Calu3 (cell line): ENCODE results near the gene CYBB. TPM values are rescaled to one million over a fixed set of nuclear protein-coding genes. Genes with fewer than 3 reads are reported as not detected.

Experiments
- BruUV-seq: library from RNA; stranded (reverse); fragments of 400-500 nt; replicated peaks from 2 replicates; lab custom pipeline; 2021; lab: Mats Ljungman, UMichigan
- CTCF ChIA-PET: fragments of 300-600 bp; sonication (Branson Sonifier 250); formaldehyde crosslinking; loops from one replicate; lab custom pipeline; 2022; ENCODE audit warnings: antibody characterized with exemption; lab: Charles Lee
- DNase-seq: peaks from one replicate; pipeline ENCODE4 v3.0.0; 2022
- H3K27ac Mint-ChIP-seq: one replicate; pipeline ENCODE4 v1.8.0; 2022; ENCODE audit warnings: mixed read lengths; ENCODE audit not compliant: unreplicated experiment
- H3K27me3 Mint-ChIP-seq: one replicate; pipeline ENCODE4 v1.8.0; 2022; ENCODE audit warnings: mixed read lengths; ENCODE audit not compliant: unreplicated experiment
- H3K36me3 Mint-ChIP-seq: one replicate; pipeline ENCODE4 v1.8.0; 2022; ENCODE audit warnings: mild to moderate bottlenecking, moderate library complexity, mixed read lengths; ENCODE audit not compliant: insufficient read depth, unreplicated experiment
- H3K4me1 Mint-ChIP-seq: one replicate; pipeline ENCODE4 v1.8.0; 2022; ENCODE audit warnings: mild to moderate bottlenecking, low read depth, mixed read lengths; ENCODE audit not compliant: unreplicated experiment
- H3K4me3 Mint-ChIP-seq: one replicate; pipeline ENCODE4 v1.8.0; 2022; ENCODE audit warnings: mild to moderate bottlenecking, low read depth, moderate library complexity, mixed read lengths; ENCODE audit not compliant: unreplicated experiment
- H3K9me3 Mint-ChIP-seq: one replicate; pipeline ENCODE4 v1.8.0; 2022; ENCODE audit warnings: low read depth, mixed read lengths; ENCODE audit not compliant: unreplicated experiment
- intact Hi-C: fragments of 100-400 bp; cut with micrococcal nuclease; formaldehyde crosslinking; loops from one replicate; pipeline ENCODE4 v1.10.0; 2022; ENCODE audit not compliant: unreplicated experiment
- total RNA-seq: library from RNA; stranded (reverse); gene quantifications from 2 replicates; pipeline ENCODE4 v1.2.3, GENCODE V29; 2022
- TF ChIP-seq, protein P1 (sequence below): fragments of 200-600 bp; IDR thresholded peaks from one replicate; pipeline ENCODE4 v1.8.0; 2022; ENCODE audit warnings: antibody characterized with exemption; ENCODE audit not compliant: unreplicated experiment

Gene CYBB
- total RNA-seq, 1 experiment from 2014 or later: 1.8 TPM

DNA sequence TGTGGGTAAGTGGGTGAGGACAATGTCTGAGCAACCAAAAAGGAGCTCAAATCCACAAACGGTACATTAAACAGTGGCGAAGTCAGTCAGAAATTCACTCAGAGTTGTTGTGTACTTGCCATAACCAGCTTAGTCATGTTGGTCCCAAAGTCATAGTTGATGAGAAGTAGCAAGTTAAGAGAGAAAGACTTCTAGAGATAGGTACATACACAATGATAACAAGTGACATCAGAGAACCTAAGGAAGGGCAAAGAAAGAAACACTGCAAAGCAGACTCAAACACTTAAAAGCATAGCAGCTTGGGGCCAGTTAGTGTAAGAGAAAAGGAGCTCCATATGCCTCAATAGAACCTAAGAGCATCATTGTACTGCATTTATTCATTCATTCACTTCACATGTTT, 37.3 kb downstream of the CYBB start:
- Mint-ChIP-seq H3K36me3 (no peaks in the 10 kb centered on the region), H3K27me3 (no peaks in the 10 kb centered on the region), H3K9me3 (no peaks in the 10 kb centered on the region), H3K4me3 (no peak overlapping the region), H3K4me1 (no peaks in the 10 kb centered on the region), H3K27ac (no peak overlapping the region)
- no TSS peak for BruUV-seq
- DNase-seq: no peak
- intact Hi-C loops: no loop called here
- TF ChIP-seq, protein P1, sequence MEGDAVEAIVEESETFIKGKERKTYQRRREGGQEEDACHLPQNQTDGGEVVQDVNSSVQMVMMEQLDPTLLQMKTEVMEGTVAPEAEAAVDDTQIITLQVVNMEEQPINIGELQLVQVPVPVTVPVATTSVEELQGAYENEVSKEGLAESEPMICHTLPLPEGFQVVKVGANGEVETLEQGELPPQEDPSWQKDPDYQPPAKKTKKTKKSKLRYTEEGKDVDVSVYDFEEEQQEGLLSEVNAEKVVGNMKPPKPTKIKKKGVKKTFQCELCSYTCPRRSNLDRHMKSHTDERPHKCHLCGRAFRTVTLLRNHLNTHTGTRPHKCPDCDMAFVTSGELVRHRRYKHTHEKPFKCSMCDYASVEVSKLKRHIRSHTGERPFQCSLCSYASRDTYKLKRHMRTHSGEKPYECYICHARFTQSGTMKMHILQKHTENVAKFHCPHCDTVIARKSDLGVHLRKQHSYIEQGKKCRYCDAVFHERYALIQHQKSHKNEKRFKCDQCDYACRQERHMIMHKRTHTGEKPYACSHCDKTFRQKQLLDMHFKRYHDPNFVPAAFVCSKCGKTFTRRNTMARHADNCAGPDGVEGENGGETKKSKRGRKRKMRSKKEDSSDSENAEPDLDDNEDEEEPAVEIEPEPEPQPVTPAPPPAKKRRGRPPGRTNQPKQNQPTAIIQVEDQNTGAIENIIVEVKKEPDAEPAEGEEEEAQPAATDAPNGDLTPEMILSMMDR: no peak
- CTCF ChIA-PET: no interaction called here

DNA sequence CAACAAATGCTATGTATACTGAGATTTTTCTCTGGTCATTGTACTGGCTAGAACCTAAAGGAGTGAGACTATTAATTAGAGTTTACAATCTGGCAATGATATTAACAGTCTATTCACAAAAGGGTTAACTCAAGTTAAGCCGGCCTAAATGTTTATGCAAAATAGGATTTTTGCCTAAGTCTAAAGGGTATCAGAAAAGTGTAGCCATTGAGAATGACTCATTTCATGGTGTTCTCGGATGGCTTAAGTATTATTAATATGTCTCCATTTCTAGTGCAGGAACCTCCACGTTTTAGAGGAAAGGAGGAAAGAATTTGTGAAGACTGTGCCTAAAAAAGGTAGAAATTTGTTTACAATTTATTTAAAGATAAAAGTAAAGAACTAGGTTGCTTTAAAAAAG, 37.7 kb downstream of the CYBB start:
- H3K27me3 Mint-ChIP-seq: no peaks in the 10 kb centered on the region
- H3K36me3 Mint-ChIP-seq: no peaks in the 10 kb centered on the region
- TF ChIP-seq, protein P1: no peak
- CTCF ChIA-PET: no interaction called here
- no peaks in the 10 kb centered on the region for H3K9me3 Mint-ChIP-seq
- intact Hi-C loops: no loop called here
- no peak overlapping the region for H3K27ac Mint-ChIP-seq
- no peak overlapping the region for H3K4me3 Mint-ChIP-seq
- no peak for DNase-seq
- no TSS peak for BruUV-seq
- no peaks in the 10 kb centered on the region for H3K4me1 Mint-ChIP-seq

DNA sequence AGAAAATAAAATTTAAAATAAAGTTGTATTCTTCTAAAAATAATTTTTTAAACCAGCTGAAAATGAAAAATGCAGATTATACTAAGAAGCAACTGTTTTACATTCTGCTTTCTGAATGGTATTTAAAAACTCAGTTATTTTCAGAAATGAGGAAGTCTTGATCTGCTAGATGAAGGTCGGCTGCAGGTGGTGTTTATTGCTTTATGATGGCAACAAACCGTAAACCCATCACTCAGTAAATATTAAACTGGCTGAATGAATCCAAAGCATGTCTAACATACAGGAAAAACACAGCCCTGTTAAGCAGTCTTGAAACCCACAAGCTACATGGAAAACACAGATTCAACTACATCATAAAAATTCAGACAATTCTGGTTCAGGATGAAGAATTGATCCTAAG, 38.2 kb downstream of the CYBB start:
- no peak for DNase-seq
- Mint-ChIP-seq H3K27me3 (no peaks in the 10 kb centered on the region), H3K9me3 (no peaks in the 10 kb centered on the region), H3K36me3 (no peaks in the 10 kb centered on the region), H3K4me3 (no peak overlapping the region), H3K27ac (no peak overlapping the region), H3K4me1 (no peaks in the 10 kb centered on the region)
- CTCF ChIA-PET: no interaction called here
- intact Hi-C loops: no loop called here
- TF ChIP-seq, protein P1: no peak
- no TSS peak for BruUV-seq

DNA sequence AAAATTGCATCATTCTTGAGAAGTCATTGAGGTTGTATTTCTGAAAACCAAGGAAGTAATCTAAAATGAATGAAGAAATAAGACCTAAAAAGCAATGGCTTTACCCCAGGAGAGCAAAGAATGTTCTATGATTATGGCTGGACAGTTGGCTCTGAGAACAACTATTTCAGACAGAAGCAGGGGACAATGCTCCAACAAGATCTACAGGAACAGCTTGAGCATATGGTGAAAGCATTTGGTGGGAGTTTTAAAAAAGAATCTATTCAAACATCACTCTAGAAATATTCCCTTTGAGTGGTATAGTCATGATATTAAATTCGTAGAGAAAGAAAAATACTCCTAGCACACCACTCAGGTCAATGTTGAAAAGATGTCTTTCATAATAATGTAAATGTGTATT, 40.8 kb downstream of the CYBB start:
- no peaks in the 10 kb centered on the region for H3K27me3 Mint-ChIP-seq
- CTCF ChIA-PET: no interaction called here
- no peaks in the 10 kb centered on the region for H3K36me3 Mint-ChIP-seq
- BruUV-seq: no TSS peak
- intact Hi-C loops: loop anchor here (10.0 kb wide), 1 partner anchor 354 kb away; no protein-coding TSS in a partner anchor
- peaks cover 9% of the 10 kb centered on the region for H3K4me1 Mint-ChIP-seq
- H3K27ac Mint-ChIP-seq: no peak overlapping the region
- DNase-seq: no peak
- TF ChIP-seq, protein P1: no peak
- H3K4me3 Mint-ChIP-seq: no peak overlapping the region
- H3K9me3 Mint-ChIP-seq: no peaks in the 10 kb centered on the region
